T-helper 2 cell treated with Interferon-gamma antibody and Interleukin-4, amounts not matched to agents 5 μg/mL and 100 μg/mL, for 36 hours (primary cell): Measurements from ENCODE around the gene C14orf119.

Experiments used
- DNase-seq: peaks from one replicate; pipeline ENCODE4 v3.0.0; 2021; ENCODE audit warnings: low spot score
- H3K27ac Mint-ChIP-seq: one replicate; pipeline ENCODE4 v1.8.0; 2021; ENCODE audit warnings: mild to moderate bottlenecking, mixed read lengths
- H3K27me3 Mint-ChIP-seq: one replicate; pipeline ENCODE4 v1.8.0; 2021; ENCODE audit warnings: low read depth, mixed read lengths
- H3K36me3 Mint-ChIP-seq: one replicate; pipeline ENCODE4 v1.8.0; 2021; ENCODE audit warnings: low read depth, mixed read lengths
- H3K4me1 Mint-ChIP-seq: one replicate; pipeline ENCODE4 v1.8.0; 2021; ENCODE audit warnings: low read depth, mixed read lengths
- H3K4me3 Mint-ChIP-seq: one replicate; pipeline ENCODE4 v1.8.0; 2022; ENCODE audit warnings: mild to moderate bottlenecking, moderate library complexity, mixed read lengths
- H3K9me3 Mint-ChIP-seq: one replicate; pipeline ENCODE4 v1.8.0; 2021; ENCODE audit warnings: mixed read lengths

C14orf119 gene

DNA sequence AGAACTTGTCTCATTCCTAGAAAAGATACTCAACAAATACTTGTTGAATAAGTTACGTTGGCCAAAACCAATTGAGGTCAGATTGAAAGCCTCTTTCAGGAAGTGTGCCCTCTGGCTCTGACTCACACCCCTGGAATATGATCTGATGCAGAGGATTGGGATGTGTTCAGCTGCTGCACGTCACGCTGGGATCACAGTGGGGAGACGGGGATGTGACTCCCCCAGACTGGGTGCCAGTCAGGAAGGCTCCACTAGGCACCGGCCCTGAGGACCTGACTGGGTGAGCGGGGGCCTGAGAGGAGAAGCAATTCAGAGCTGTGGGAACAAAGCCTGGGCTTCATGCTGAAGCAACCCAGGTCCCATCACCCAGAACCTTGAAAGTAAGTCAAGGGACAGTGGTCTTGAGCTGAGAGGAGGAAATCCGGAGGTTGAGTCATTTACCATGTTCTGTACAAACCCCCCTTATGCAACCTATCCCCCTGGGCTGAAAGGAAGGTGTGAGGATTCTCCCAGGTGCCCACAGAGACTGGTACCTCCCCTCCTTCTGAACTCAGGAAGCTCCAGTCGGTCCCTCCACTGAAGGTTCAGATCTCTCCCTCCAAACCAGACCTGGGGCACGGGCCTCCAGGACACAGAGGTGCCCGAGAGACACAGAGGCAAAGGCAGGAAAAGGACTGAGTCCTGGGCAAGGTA, 19.9 kb downstream of the C14orf119 start:
- no peak for DNase-seq
- H3K9me3 Mint-ChIP-seq: no peaks in the 10 kb centered on the region
- H3K36me3 Mint-ChIP-seq: no peaks in the 10 kb centered on the region
- peaks cover 10% of the 10 kb centered on the region for H3K4me1 Mint-ChIP-seq
- no peak overlapping the region for H3K27ac Mint-ChIP-seq
- H3K4me3 Mint-ChIP-seq: no peak overlapping the region
- no peaks in the 10 kb centered on the region for H3K27me3 Mint-ChIP-seq

DNA sequence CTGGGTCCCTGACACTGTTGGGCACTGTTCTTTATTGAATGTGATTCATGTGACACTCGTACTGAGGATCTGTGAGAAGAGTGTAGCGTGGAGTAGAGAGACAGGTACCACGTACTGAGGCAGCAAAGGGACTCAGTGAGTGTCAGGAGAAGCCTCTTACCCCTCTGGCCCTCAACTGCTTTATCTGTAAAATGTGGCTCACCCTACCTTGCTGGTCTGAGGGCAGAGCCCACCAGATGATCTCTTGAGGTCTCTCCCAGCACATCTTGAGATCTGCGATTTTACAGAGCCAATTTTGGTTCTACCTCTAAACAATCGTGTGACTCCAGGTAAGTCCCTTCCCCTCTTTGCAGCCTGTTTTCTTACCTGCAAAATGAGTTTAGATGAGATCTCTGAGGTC, 20.6 kb downstream of the C14orf119 start:
- DNase-seq: no peak
- Mint-ChIP-seq H3K4me3 (no peak overlapping the region), H3K27ac (no peak overlapping the region), H3K9me3 (no peaks in the 10 kb centered on the region), H3K27me3 (no peaks in the 10 kb centered on the region), H3K36me3 (no peaks in the 10 kb centered on the region), H3K4me1 (peaks cover 18% of the 10 kb centered on the region)

DNA sequence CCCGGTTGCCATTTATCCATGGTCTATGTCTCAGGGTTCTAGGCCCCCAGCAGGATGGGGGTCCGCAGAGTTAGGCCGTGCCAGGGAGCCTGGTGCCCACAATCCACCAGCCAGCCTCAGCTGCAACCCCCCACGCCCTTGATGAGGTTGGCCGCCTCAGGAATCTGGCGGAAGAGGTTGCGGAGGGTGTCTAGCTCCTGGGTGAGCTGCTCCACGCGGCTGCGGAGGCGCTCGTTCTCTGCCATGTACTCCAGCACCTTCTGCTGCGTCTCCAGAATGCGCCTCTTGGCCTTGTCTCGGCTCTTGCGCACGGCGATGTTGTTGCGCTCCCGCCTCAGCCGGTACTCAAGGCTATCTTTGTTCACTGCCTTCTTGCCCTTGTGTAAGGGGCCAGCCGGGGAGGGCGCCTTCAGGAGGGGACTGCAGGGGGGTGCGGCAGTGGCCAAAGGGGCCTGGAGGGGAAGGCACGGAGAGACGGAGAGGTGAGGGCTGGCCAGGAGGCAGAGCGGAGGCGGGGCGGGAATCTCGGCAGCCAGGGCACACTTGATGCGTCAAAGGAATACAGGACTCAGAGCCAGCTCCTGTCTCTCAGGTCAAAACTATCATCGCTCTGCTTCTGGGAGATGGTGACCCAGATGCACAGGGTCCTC, 22.2 kb downstream of the C14orf119 start:
- Mint-ChIP-seq H3K9me3 (no peaks in the 10 kb centered on the region), H3K4me1 (peaks cover 24% of the 10 kb centered on the region), H3K36me3 (no peaks in the 10 kb centered on the region), H3K27ac (no peak overlapping the region), H3K4me3 (no peak overlapping the region), H3K27me3 (no peaks in the 10 kb centered on the region)
- no peak for DNase-seq

DNA sequence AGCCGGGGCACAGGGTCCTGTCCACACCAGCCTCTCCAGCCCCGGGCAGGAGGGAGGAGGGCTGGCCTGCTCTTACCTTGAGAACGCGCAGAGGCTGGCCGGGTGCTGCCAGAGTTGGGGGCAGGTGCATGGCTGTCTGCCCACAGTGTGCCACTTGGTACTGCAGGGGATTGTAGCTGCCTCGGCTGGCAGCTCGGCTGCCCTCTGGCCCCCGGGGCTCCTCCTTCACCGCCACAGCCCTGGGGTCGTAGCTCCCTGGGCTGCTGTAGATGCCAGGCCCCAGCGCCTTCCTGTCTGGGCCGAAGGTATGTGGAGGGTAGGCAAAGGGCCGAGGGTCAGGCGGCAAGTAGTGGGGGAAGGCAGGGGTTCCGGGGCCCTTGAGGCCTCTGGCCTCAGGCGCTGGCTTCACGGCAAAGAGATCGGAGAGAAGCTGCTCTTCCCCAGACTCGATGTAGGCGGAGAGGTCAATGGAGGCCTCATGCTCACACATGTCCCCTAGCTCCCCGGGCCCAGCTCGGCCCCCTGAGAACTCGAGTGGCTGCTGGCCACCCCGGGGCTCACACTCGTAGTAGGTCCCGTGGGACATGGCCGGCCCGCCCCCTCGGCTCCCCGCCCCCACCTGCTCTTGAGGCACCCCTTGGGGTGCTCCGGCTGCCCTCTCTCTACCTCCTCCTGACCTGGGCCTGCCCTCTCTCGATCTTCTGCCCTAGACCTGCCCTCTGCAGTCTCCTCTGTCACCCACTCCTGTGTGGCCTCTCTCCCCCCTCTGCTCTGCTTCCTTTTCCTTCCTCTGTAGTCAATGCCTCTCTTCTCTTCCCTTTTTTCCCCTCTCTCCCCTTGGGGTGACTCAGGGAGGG, 23.4 kb downstream of the C14orf119 start, which contains the start of gene CEBPE:
CEBPE (minus strand) TSS at position 750 of the 857 bp plus-strand sequence; CDS start at position 586, 164 bp downstream.
- DNase-seq: no peak
- Mint-ChIP-seq H3K4me1 (peaks cover 24% of the 10 kb centered on the region), H3K27ac (peak within 1 kb of the TSS; percentile 79), H3K36me3 (no peaks in the 10 kb centered on the region), H3K9me3 (no peaks in the 10 kb centered on the region), H3K27me3 (no peaks in the 10 kb centered on the region), H3K4me3 (no peak within 1 kb of the TSS)

DNA sequence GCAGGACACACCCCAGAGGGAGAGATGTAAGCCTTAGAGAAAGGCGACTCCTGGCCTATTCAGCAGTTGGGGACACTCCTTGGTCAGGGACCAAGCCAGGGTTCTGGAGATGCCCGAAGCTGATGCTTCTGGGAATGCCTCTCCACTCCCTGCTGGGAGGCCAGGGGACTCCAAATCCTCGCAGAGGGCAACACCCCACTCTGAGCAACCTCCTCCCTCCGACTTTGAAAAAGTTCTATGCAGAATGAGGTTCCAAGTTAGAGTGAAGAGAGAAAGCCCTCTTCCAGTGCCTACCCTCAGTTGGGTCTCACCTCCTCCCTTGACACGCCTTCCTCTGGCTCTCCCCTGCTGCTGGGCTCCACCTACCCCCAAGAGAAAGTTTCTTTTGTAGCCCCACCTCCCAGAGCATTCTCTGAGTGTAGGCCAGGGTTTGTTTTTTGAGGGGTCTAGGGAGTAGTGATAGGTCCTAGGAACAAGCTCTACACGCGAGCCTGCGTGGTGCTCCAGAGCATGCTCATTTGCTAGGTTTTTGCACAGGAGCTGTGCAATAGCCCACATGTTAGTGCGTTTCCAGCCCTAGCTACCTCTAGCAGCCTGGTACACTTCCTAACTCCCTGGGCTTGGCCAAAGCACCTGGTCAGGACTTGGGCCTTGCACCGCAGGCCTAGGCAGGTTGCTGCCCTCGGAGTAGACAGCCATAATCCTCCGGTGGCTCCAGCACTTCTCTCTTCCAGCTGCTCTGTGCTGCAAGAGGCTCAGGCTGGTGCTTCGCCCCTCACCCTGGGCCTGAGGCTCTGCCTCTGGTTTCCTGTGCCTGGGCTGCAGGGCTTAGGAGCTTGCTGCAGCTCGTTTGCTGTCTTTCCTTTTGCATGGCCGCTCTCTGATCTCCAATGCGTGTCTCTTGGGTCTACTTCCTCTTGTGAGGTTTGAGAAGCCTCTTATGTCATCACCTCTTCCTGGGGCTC, 24.3 kb downstream of the C14orf119 start:
- Mint-ChIP-seq H3K4me3 (no peak overlapping the region), H3K27me3 (no peaks in the 10 kb centered on the region), H3K4me1 (peaks cover 24% of the 10 kb centered on the region), H3K36me3 (no peaks in the 10 kb centered on the region), H3K27ac (peak overlapping the region; percentile 79), H3K9me3 (no peaks in the 10 kb centered on the region)
- no peak for DNase-seq

DNA sequence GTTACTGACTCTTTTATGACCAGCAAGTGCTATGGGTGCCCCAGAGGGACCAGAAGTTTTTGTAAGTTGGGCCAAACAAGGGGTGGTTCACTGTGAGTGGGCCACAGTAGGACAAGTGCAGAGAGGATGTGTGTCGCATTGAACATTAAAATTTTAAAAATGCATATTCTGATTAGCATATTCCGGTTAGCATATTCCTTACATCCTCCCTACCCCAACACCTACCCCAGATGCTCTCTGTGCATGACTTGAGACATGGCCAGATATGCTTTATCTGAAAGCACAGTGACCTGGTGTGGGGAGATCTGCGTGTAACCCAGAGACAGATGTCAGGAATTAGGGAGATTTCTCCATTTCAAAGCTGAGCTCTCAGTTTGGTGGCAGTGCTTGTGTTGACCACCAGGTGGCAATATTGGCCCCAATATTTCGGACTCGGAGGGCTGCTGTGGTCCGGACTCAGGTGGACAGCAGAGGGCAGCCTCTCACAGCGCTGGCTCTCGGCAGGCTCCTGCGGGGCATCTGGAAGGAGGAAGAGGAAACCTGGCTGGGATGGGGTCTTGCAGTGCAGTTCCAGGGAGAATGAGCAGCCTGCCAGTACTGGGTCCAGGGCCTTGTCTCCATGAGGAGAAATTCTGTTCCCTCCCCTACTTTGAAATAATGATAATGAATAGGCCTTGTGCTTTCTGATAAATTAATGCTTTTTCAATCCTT, 25.4 kb downstream of the C14orf119 start:
- Mint-ChIP-seq H3K9me3 (no peaks in the 10 kb centered on the region), H3K4me3 (peak overlapping the region; percentile 57), H3K36me3 (no peaks in the 10 kb centered on the region), H3K4me1 (peaks cover 24% of the 10 kb centered on the region), H3K27ac (peak overlapping the region; percentile 79), H3K27me3 (no peaks in the 10 kb centered on the region)
- DNase-seq: peak; percentile 79

DNA sequence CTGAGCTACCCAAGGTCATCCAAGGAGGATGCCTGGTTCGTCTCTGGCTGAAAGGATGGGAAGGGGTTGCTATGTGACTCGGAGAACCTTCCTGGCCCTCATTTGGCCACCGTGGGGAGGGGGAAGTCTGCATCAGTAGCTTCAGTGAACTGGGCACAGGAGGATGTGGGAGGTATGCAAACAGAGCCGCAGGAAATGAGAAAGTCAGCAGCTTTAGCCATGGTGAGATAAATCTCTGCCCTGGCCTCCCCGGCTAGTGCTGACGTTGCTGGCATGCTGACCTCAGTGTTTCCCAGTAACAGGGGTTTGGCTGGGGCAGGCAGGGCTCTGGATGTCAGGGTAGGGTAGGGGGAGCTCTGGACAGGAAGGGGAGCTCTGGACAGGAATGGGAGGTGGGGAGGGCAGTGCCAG, 26.1 kb downstream of the C14orf119 start:
- H3K9me3 Mint-ChIP-seq: no peaks in the 10 kb centered on the region
- peaks cover 24% of the 10 kb centered on the region for H3K4me1 Mint-ChIP-seq
- no peak overlapping the region for H3K27ac Mint-ChIP-seq
- no peaks in the 10 kb centered on the region for H3K27me3 Mint-ChIP-seq
- H3K4me3 Mint-ChIP-seq: no peak overlapping the region
- no peak for DNase-seq
- no peaks in the 10 kb centered on the region for H3K36me3 Mint-ChIP-seq

DNA sequence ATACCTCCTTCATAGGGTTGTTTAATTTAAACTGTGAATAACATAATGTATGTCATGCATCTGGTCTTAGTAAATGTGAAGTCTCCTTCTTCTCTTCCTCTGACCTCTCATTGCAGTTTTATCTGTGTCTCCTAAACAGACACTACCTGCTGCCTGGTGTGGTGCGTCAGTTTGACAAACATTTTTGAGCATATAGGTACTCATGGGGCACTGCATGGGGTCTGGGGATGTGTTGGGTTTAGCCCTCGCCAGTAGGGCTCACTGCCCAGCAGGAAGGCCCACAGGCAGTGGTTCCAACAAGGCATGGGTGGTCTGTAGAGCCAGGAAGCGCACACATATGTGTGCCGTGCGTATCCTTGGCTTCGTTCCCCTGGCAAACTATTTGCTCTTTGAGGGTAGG, 26.8 kb downstream of the C14orf119 start:
- Mint-ChIP-seq H3K36me3 (no peaks in the 10 kb centered on the region), H3K27ac (no peak overlapping the region), H3K4me3 (no peak overlapping the region), H3K9me3 (no peaks in the 10 kb centered on the region), H3K4me1 (peaks cover 24% of the 10 kb centered on the region), H3K27me3 (no peaks in the 10 kb centered on the region)
- DNase-seq: no peak

DNA sequence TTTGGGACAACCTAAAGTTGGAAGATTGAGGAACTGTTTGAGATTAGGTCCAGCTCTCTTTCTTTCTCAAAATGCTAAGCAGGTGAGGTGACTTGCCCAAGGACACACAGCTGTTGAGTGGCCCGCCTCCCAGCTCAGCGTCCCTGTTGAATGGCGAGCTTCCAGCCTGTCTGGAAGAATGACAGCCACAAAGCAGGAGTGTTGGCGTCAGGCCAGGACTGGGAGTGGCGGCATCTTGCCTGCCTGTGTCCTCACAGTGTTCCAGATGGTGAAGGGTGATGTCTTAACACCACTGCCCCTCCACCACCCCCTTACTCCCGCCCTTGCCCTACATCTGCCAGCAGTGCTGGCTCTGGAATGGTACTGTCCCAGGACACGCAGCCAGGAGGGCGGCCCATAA, 28.1 kb downstream of the C14orf119 start:
- H3K4me1 Mint-ChIP-seq: peaks cover 29% of the 10 kb centered on the region
- no peak overlapping the region for H3K27ac Mint-ChIP-seq
- no peak overlapping the region for H3K4me3 Mint-ChIP-seq
- no peaks in the 10 kb centered on the region for H3K36me3 Mint-ChIP-seq
- H3K27me3 Mint-ChIP-seq: no peaks in the 10 kb centered on the region
- H3K9me3 Mint-ChIP-seq: no peaks in the 10 kb centered on the region
- no peak for DNase-seq

DNA sequence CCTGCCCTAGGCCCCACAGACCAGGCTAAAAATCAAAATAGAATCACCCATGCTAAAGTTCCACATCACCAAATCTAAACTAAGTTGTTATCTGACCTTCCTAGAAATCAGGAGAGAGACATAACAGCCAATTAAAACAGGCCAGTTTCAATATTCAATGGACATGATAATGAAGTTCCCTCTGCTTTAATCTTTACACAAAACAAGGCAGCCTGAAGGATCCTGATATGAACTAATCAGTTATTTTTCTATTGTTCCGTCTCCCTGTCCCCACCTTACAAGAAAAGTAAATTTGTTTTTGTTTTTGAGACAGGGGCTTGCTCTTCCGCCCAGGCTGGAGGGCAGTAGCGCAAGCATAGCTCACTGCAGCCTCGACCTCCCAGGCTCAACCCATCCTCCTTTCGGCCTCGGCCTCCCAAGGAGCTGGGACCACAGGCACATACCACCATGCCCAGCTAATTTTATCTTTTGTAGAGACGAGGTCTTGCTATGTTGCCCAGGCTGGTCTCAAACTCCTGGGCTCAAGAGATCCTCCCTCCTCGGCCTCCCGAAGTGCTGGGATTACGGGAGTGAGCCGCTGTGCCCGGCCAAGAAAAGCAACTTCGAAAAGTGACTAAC, 29.1 kb downstream of the C14orf119 start:
- no peak for DNase-seq
- H3K4me3 Mint-ChIP-seq: no peak overlapping the region
- peaks cover 6% of the 10 kb centered on the region for H3K27me3 Mint-ChIP-seq
- H3K9me3 Mint-ChIP-seq: no peaks in the 10 kb centered on the region
- no peaks in the 10 kb centered on the region for H3K36me3 Mint-ChIP-seq
- no peak overlapping the region for H3K27ac Mint-ChIP-seq
- H3K4me1 Mint-ChIP-seq: peaks cover 28% of the 10 kb centered on the region

DNA sequence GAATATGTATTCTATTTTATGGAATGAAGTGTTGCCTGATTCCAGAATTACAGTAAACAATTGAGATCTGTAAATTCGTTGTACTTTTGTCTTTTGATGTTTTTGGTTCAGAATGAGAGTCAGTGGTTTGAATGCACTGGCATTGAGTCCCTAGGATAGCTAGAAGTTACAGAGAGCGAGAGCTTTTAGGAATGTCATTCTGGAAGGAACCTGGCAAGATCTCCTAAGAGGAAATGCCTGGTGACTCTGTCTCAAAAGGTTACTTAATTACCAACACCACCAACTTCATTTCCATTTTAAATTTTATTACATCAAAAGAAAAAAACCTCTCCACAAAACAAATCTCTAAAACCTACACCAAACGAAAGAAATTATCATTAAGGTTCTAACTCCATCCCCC, 29.7 kb downstream of the C14orf119 start:
- DNase-seq: no peak
- Mint-ChIP-seq H3K27me3 (peaks cover 6% of the 10 kb centered on the region), H3K4me3 (no peak overlapping the region), H3K36me3 (no peaks in the 10 kb centered on the region), H3K9me3 (no peaks in the 10 kb centered on the region), H3K4me1 (peaks cover 24% of the 10 kb centered on the region), H3K27ac (no peak overlapping the region)

DNA sequence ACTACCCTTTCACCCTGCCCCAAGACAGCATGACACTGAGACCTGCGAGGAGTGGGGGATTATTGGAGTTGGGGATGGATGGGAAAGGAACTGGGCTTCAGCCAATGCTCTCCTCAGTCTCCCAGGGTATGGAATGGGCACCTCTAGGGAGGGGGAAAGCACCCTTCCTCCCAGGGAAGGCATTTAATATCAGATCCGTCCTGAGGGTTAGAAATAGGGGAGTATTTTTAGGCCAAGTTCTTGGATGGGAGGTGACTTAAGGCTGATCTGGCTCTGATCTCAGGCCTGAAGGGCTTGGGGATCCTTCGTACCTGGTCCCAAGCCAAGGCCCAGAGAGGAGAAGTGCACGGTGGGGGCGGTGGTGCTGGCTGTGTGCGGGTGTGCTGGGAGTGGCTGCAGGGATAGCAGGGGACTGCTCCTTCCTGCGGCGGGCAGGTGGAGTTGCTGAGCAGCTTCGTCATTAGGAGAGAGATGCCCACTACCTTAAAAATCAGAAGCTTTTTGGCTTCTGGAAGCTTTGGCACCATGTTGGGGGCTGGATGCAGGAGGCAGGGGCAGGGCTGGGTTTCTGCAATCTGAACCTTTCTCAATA, 30.7 kb downstream of the C14orf119 start:
- H3K36me3 Mint-ChIP-seq: no peaks in the 10 kb centered on the region
- H3K27me3 Mint-ChIP-seq: peaks cover 9% of the 10 kb centered on the region
- no peaks in the 10 kb centered on the region for H3K9me3 Mint-ChIP-seq

More for the DNA sequence above, 30.7 kb downstream of the C14orf119 start:
- Mint-ChIP-seq H3K4me3 (no peak overlapping the region), H3K27ac (no peak overlapping the region), H3K4me1 (peaks cover 14% of the 10 kb centered on the region)
- no peak for DNase-seq
